Left cardiac atrium (tissue), 4 donors: ENCODE results near the gene TGFBR3L. TPM values are rescaled to one million over a fixed set of nuclear protein-coding genes. Genes with fewer than 3 reads are reported as not detected.
"Not testable (repeated sequence)": the region's sequence is repeated elsewhere in the genome, so short reads cannot be mapped to it uniquely, and the experiment has no call there.

ENCODE experiments used
- ATAC-seq, 2 donors: fragments of 200-7000 bp; cut with Tn5 transposase; one replicate each; pipeline ENCODE4 v1.9.1; 2020; ENCODE audit warnings: mild to moderate bottlenecking in 2 of 2, moderate library complexity in 2 of 2
- DNase-seq: peaks from one replicate; pipeline ENCODE4 v3.0.0-alpha.2; 2020
- intact Hi-C, 2 donors: fragments of 100-400 bp; cut with DNase I; formaldehyde crosslinking; loops; one replicate each; pipeline versions ENCODE4 v1.14.1 to v1.15.1; 2022 to 2023
- total RNA-seq, 2 donors: library from RNA; stranded (reverse); fragmentation: NEBNext Ultra II Directional; extraction: Animal tissue kit (Norgen Biotek cat#: 25700); gene quantifications; one replicate each; pipeline ENCODE4 v1.2.1, GENCODE V29; 2021
- donor health status: DM: no; HTN: yes; CAD: no.
- donor health status: DM: no; HTN: yes; CAD: no; lungs with severe emphysema.
- donor health status: DM: yes; HTN: yes; CAD: no.
- donor health status: Dilated cardiomyopathy.

The TGFBR3L gene
- total RNA-seq, 2 donors from 2014 or later: 9.7 to 13.6 TPM

DNA sequence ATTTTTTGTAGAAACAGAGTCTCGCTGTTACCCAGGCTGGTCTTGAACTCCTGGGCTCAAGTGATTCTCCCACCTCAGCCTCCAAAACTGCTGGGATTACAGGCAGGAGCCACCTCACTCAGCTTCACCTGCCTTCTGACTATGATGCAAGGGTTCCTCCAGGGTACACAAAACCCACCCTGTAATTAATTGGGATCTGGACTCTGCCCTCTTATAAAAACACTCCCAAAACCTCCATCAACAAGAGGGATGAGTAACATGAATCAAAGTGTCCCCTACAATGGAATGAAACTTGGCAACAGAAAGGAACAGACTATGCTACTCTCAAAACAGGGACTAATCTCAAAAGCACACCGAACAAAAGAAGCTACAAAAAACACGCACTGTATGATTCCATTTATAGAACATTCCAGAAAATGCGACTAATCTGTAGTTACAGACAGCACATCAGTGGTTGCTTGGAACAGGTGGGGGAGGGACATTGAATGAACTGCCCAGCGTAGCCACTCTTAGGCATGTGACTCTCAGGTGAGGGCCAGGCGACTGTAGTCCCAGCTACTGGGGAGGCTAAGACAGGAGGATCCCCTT, 37.3 kb upstream of the TGFBR3L start:
- intact Hi-C loops: no loop called here
- DNase-seq (no peak), ATAC-seq (no peak)

DNA sequence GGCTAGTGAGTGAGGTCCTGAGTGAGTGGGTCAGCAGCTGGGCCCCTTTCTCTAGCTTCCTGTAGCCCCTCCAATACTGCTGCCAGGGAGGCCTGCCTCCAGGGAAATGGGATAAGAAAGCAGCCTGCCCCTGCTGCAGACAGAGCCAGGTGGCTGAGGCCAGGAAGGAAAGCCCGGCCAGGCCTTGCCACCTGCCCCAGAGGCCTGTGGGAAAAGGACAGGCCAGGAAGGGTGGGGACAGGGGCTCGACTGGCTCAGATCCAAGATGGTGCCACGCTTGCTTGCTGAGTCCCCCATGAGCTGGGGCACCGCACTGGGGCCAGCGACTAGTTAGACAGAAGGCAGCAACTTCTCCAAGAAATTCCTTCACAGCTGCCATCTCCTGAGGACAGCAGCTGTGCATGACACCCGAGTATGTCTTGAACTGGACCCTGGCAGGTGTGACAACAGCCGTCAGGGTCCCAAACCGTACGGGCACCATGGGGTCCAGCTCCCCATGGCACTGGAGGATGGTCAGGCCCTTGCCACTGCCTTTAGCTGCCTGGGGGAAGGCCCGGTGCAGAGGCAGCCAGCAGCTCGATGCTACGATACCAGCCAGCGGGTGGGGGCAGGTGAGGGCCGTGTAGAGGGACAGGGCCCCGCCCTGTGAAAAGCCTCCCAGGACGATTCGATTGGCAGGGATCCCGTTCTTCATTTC, 35.4 kb upstream of the TGFBR3L start:
- intact Hi-C loops: no loop called here
- DNase-seq (no peak), ATAC-seq (no peak)

DNA sequence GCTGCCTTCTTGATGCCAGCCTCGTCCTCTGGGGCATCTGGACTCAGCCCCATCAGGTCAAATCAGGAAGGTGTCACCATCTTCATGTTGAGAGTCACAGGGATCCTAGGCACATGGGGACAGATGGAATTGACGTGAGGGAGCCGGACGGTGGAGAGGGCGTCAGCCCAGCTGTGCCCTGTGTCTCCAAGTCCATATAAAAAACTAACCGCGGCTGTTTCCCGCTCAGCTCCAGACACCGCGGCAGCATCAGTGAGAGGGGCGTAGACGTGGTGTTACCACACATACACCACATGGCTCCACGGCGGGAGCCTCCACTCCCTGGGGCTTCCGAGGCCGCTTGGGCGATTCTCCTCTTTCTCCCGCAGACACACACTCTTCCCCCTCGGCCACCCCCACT, 34.8 kb upstream of the TGFBR3L start:
- DNase-seq (no peak), ATAC-seq (no peak)
- intact Hi-C loops: no loop called here

DNA sequence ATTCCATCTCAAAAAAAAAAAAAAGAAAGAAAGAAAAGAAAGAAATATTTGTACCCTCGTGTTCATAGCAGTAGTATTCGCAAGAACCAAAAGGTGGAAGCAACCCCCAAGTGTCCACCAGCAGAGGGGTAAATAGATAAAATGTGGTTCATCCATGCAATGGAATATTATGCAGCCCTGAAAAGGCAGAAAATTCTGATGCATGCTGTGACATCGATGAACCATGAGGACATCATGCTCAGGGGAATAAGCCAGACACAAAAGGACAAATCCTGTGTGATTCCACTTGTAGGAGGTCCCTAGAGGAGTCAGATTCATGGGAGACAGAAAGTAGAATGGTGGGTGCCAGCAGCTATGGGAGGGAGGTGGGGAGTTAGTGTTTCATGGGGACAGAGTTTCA, 32.7 kb upstream of the TGFBR3L start:
- intact Hi-C loops: no loop called here
- ATAC-seq (no peak), DNase-seq (no peak)

DNA sequence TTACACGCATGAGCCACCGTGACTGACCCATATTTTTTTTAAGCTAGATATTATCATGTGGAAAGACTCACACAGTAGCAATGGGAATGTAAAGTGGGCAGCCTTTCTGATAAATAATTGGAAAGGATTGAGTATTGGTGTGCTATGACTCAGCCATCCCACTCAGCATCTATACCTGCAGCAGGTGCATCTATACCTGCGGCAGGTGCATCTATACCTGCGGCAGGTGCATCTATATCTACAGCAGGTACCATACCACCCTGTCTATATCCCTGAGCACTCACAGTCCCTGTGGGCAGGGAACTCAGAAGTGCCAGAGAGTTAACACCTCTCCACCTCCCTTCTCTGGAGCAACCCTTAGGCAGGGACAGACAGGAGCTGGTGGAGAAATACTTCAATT, 31.5 kb upstream of the TGFBR3L start:
- DNase-seq (no peak), ATAC-seq (no peak)
- intact Hi-C loops: no loop called here

DNA sequence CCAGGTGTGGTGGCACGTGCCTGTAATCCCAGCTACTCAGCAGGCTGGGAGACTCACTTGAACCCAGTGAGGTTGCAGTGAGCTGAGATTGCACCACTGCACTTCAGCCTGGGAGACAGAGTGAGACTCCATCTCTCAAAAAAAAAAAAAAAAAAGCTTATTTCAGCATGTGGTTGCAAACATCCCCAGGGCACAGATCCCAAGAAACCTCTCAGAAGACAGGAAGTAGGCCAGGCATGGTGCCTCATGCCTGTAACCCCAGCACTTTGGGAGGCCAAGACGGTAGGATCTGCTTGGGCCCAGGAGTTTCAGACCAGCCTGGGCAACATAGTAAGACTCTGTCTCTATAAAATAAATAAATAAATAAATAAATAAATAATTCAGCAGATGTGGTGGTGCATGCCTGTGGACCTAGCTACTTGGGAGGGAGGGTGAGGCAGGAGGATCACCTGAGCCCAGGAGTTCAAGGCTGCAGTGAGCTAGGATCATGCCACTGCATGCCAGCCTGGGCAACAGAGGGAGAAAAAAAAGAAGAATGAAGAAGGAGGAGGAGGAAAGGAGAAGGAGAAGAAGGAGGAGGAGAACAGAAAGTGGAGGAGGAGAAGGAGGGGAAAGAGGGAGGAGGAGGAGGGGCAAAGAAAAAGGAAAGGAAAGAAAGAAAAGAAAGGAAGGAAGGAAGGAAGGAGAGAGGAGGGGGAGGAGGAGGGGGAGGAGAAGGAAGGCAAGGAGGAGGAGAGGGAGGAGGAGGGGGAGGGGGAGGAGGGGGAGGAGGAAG, 30.6 kb upstream of the TGFBR3L start:
- ATAC-seq (no peak), DNase-seq (no peak)
- intact Hi-C loops: no loop called here

DNA sequence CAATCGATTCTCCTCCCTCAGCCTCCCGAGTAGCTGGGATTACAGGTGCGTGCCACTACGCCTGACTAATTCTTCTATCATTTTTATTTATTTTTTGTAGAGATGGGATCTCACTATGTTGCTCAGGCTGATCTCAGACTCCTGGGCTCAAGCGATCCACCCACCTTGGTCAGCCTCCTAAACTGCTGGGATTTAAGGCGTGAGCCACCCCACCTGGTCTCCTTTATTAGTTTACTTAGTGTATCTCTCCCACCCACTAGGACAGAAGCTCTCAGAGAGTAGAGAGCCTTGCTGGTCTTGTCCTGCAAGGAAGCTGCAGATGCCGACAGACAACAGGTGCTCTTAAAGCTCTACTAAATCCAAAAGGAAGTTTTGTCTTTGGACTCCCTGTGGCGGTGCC, 28.8 kb upstream of the TGFBR3L start:
- DNase-seq (no peak), ATAC-seq (no peak)
- intact Hi-C loops: no loop called here

DNA sequence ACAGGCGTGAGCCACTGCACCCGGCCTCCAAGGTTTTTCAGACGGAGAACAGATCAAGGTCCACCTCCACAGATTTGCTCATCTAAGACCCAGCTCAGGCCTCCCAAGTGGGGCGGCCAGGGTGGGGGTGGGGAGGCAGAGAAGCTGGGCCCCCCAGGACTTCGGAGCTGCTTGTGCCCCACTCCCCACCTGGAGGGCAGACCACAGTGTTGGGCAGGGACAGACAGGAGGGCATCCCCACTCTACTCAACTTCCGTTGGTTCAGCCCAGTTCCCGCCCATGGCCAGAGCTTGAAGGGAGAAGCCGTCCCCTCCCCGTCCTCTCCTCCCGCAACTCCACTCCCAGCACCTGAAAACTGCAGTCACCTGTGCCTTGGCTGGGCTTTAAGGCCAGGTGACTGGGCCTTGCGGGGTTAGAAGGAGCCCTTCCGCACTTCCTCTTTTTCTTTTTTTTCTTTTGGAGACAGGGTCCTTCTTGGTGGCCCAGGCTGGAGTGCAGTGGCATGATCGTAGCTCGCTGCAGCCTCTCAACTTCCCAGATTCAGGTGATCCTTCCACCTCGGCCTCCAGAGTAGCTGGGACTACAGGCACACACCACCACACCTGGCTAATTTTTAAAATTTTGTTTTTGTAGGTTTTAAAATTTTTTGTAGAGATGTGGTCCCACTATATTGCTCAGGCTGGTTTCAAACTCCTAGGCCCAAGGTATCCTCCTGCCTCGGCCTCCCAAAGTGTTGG, 27.1 kb upstream of the TGFBR3L start:
- no peak for DNase-seq
- intact Hi-C loops: no loop called here
- no peak for ATAC-seq

DNA sequence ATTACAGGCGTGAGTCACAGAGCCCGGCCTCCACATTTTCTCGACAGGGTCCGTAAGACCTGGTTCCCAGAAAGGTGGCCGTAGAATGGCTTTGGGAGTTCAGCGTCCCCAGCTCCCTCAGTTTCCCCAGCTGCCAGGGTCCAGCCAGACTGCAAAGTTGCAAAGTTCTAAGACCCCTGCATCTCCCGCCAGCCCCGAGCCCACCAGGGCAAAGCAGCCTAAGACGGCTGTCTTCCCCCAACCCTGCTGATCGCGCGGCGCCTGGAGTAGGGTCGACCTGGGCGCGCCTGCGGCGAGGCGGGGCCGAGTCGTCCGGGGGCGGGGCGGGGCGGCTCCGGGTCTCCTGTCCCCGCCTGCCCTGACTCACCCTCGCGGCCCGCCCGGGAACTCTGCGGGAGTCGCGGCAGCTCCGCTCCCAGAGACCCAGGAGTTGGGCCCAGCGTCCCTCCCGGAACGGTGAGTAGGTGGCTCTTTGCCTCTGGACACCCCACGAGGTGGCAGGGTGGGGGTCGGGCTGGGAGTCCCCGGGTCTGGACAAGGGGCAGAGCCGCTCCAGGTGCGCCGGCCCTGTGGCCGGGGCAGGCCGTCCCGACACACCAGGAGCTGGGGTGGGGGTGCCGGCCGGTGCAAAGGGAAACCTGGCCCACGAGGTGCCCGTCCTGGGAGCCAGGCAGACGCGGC, 26.3 kb upstream of the TGFBR3L start, which contains the start of gene LRRC8E:
Gene LRRC8E (plus strand): TSS at position 366 of the 681 bp plus-strand sequence. CDS start 7,094 bp downstream, outside the sequence.
- intact Hi-C loops: no loop called here
- ATAC-seq: peak; percentile 76 to 98
- DNase-seq: peak; percentile 61

DNA sequence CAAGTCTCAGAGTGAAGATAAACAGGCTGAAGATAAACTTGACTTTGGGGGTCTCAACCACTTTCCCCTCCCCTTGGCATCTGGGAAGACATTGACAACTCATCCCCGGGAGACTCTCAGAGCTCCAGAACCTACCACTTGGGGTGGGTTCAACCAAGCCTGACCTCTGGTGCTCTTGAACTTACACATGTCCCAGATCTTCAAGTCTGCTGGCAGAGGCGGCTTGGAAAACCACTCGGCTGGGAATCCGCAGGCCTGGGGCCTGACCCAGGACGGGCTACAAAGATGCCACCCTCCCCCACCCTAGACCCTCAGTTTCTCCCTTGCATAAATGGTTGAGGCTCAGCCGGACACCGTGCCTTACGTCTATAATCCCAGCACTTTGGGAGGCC, 25.8 kb upstream of the TGFBR3L start:
- intact Hi-C loops: no loop called here
- no peak for ATAC-seq
- DNase-seq: no peak

DNA sequence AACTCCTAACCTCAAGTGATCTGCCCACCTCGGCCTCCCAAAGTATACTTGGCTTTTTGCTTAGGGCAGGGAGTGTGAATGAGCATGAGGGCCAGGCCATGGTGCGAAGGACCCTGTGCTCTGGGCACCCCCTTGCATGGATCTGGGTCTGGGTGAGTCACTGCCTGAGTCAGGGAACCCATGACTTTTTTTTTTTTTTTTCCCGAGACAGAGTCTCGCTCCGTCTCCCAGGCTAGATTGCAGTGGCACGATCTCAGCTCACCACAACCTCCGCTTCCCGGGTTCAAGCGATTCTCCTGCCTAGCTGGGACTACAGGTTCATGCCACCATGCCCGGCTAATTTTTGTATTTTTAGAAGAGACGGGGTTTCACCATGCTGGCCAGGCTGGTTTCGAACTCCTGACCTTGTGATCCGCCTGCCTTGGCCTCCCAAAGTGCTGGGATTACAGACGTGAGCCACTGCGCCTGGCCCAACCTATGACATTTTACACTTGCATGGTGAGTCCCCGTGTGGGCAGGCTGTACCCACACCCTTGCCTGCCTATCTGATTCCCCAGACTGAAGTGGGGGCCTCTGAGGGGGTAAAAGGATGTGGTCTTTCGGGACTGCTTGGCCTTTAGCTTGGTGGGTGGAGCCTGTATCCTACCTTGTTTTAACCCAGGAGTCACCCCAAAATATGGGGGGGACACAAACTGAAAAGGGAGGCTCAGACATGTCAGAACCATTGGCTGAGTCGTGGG, 21.1 kb upstream of the TGFBR3L start:
- DNase-seq, ATAC-seq: not testable (repeated sequence)

DNA sequence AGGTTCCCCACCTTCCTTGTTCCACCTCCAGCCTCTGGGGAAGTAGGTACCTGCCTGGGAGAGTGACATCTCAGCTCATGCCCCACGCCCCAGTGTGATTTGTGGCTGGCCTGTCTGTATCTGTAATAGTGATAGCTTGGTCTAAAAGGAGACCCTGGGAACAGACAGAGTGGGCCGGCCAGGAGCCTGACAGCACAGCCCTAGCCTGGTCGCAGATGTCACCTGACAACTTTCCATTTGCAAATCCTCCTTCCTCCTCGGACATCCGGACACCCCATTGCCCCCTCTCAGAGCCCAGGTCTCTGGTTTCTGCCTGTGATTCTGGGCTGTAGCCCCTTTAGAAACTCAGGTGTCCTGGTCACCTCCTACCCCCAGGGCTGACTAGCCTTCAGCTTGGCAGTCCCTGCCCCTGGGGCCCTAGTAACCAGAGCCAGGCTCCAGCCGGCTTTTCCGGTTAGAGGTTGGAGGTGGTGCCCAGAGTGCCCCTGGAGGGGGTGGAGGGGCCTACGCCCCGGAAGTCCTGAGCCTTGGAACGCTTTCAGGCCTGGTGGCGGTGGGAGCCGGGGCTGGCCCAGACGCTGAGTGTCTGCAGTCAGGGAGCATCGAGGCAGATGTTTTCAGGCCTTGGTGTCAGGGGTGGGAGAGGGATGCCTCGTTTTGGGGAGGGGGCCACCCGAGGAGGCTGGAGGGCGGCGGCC, 19.9 kb upstream of the TGFBR3L start:
- intact Hi-C loops: no loop called here
- no peak for DNase-seq
- ATAC-seq: no peak

More for the DNA sequence above, 21.1 kb upstream of the TGFBR3L start:
- intact Hi-C loops: not testable (repeated sequence)

DNA sequence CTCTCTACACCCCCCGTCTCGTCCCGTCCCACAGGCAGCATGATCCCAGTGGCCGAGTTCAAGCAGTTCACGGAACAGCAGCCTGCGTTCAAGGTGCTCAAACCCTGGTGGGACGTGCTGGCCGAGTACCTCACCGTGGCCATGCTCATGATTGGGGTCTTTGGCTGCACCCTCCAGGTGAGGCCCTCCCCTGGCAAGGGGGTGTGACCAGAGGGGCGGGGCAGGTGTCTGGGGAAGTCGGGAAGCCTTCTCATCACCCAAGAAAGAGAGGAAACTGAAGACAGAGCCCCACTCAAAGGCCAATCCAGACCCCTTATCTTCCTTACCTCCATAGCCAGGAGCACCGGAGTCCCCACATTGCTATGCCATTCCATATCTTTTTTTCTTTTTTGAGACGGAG, 19.1 kb upstream of the TGFBR3L start:
- ATAC-seq: no peak
- intact Hi-C loops: no loop called here

DNA sequence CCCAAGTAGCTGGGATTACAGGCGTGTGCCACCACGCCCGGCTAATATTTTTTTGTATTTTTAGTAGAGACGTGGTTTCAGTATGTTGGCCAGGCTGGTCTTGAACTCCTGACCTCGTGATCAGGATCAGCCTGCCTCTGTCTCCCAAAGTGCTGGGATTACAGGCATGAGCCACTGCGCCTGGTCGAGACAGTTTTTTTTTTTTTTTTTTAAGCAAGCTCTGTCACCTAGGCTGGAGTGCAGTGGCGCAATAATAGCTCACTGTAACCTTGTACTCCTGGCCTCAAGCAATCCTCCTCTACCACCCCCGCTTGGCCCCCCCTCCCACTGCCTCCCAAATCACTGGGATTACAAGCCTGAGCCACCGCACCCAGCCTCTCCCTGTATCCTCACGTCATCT, 17.3 kb upstream of the TGFBR3L start:
- intact Hi-C loops: no loop called here
- ATAC-seq (no peak), DNase-seq (no peak)

More for the DNA sequence above, 19.1 kb upstream of the TGFBR3L start:
- no peak for DNase-seq

DNA sequence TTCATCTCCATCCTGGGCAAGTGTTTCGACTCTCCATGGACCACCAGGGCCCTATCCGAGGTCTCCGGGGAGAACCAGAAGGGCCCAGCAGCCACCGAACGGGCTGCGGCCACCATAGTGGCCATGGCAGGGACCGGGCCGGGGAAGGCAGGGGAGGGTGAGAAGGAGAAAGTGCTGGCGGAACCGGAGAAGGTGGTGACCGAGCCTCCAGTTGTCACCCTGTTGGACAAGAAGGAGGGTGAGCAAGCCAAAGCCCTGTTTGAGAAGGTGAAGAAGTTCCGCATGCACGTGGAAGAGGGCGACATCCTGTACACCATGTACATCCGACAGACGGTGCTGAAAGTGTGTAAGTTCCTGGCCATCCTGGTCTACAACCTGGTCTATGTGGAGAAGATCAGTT, 15.7 kb upstream of the TGFBR3L start:
- ATAC-seq (no peak), DNase-seq (no peak)
- intact Hi-C loops: no loop called here

DNA sequence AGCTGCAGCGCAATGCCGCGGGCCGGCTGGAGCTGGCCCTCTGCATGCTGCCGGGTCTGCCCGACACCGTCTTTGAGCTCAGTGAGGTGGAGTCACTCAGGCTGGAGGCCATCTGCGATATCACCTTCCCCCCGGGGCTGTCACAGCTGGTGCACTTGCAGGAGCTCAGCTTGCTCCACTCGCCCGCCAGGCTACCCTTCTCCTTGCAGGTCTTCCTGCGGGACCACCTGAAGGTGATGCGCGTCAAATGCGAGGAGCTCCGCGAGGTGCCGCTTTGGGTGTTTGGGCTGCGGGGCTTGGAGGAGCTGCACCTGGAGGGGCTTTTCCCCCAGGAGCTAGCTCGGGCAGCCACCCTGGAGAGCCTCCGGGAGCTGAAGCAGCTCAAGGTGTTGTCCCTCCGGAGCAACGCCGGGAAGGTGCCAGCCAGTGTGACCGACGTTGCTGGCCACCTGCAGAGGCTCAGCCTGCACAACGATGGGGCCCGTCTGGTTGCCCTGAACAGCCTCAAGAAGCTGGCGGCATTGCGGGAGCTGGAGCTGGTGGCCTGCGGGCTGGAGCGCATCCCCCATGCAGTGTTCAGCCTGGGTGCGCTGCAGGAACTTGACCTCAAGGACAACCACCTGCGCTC, 14.8 kb upstream of the TGFBR3L start:
- DNase-seq (no peak), ATAC-seq (no peak)
- intact Hi-C loops: no loop called here

DNA sequence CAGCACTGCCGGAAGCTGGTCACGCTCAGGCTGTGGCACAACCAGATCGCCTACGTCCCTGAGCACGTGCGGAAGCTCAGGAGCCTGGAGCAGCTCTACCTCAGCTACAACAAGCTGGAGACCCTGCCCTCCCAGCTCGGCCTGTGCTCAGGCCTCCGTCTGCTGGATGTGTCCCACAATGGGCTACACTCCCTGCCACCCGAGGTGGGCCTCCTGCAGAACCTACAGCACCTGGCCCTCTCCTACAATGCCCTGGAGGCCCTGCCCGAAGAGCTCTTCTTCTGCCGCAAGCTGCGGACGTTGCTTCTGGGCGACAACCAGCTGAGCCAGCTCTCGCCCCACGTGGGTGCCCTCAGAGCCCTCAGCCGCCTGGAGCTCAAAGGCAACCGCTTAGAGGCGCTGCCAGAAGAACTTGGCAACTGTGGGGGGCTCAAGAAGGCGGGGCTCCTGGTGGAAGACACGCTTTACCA, 14.2 kb upstream of the TGFBR3L start:
- no peak for ATAC-seq
- DNase-seq: no peak
- intact Hi-C loops: no loop called here
